HG03135 (cell line): Measurements from ENCODE around the gene ZYG11B.
"Not testable (repeated sequence)": the region's sequence is repeated elsewhere in the genome, so short reads cannot be mapped to it uniquely, and the experiment has no call there.

Experiments used
- ATAC-seq: cut with Tn5 transposase; IDR thresholded peaks from one replicate; pipeline ENCODE4 v1.9.1; 2021; ENCODE audit warnings: mild to moderate bottlenecking, moderate library complexity; ENCODE audit not compliant: unreplicated experiment

Gene ZYG11B

DNA sequence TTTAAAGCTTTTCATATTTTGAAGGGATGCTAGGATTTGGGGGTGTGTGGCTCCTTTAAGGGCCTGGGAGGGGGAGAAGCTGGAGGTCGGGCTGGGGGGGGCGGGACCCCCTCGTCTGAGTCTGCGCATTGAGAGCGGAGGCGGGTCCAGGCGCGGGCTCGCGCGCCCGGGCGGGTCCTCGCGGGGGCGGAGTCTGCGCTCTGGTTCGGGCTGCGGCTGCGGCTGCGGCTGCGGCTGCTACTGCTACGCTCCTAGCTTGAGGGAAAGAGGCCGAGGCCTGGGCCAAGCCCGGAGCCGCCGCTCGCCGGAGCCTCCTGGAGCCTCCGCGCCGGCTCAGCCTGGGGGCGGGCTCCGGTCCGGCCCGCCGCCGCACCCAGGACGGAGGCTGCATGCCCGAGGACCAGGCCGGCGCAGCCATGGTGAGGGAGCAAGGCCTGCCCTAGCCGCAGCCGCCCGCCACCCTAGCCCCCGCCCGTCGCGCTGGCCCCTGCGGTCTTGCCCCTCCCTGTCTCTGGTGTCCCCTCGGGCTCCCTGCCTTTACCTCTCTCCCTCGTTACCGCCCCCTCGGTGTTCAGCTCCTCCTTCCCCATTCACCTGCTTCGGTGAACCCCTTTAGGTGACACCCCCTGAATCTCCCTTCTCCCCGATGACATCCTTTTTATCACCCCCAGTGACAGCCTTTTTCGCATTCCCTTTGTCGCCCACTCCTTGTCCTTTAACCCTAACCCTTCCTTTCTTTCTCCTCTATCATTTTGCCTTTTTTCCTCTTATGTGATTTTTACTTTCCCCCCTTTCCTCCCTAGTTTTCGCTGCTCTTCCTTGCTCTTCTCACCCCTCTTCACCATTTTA lies at the start of gene ZYG11B:
Gene ZYG11B (plus strand): TSS at position 189 of the 849 bp plus-strand sequence. CDS start 201 bp downstream, at position 390.
- peak; percentile 88 for ATAC-seq

DNA sequence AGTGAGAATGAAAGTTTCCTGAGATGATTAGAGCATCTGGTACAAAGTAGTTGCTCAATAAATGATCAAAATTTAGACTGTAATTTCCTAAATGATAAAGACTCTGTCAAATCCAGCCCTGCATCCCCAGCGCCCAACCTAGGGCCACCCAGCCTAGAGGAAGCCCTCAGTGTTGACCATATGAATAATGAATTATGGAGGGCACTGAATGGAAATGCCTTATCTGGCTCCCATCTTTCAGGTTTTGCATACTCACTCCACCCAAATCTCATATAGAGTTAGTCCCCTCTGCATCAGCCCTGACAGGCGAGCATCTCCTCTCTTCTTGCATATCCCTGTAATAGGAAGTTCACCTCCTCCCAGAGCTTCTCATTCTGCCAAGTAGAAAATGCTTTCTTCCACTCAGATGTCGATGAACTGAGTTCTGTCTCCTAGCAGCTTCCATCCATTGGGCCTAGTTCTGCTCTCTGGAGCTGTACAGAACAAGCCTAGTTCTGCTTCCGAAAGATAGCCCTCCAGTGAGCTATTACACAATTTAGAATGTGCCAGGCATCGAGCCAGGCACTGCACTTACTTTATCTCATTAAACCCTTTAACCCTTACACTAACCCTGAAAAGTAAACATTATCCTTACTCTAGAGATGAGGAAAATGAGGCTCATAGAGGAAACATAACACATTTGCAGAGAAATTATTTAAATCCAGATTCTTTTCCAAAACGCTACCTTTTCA lies 49.0 kb upstream of the ZYG11B start:
- ATAC-seq: no peak

DNA sequence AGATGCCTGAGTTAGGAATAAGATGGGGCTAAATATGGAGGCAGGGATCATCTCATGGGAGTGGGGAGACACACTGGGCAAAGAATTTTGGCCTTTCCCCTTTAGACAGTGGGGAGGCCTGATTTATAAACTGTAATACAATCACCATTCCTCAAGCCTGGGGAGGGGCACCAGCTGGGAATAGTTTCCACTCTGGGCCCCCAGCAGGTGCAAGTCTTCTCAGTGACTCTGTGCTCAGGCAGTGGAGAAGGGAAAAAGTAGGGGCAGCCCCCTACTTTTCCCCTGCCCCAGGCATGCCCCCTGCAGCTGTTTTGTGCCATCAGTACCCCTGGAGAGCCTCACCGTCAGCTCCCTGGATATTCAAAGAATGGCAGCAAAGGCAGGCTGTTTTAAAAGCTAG lies 47.2 kb upstream of the ZYG11B start:
- ATAC-seq: no peak

DNA sequence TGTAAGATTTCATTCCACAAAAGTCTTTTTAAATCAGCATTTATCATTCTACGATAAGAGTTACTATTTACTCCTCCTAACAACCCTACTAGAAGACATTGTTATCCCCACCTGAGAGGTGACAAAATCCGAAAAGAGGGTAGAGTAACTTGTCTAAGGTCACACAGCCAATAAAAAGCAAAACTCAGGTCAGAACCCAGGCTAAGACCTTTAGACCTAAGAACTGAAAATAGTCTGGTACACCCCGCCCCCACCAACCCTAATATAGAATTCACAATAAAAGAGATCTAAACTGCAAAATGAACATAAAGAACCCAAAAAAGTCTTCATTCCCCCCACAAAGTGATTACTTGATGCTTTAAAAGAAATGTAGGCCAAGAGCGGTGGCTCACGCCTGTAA lies 46.8 kb upstream of the ZYG11B start:
- ATAC-seq: no peak

DNA sequence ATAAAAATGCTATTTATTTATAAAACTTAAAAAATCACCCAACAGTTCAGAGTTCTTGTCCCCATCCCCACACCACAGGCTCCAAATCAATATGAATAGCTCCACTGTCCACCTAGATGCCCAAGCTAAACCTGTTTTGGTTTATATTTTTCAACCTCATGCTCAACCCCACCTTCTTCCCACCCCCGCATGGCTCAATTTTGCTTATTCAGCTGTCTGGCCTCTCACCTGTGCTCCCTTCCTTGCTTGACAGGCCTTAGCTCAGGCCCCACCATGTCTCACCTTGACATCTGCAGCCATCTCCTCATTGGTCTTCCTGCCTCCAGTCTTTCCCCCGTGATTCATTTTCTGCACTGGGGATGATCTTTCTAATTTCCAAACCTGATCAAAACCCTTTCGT lies 45.9 kb upstream of the ZYG11B start:
- ATAC-seq: no peak

DNA sequence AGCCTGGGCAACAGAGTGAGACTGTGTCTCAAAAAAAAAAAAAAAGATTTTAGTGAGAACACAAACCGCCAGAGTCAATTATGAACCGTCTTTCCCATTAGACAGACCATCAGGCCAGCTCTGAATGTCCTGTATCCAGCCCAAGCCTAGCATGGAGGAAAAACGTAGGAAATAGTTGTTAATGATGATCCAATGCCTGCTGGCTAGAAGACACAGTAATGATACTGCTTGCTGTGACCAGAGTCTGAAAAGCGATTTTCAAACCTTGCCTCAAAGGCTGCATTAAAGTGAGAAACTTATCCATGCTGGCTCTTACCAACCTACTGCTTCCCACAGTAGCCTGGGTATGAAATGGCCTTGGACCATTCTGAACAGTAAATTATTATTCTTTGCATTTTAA lies 45.1 kb upstream of the ZYG11B start:
- ATAC-seq: no peak

DNA sequence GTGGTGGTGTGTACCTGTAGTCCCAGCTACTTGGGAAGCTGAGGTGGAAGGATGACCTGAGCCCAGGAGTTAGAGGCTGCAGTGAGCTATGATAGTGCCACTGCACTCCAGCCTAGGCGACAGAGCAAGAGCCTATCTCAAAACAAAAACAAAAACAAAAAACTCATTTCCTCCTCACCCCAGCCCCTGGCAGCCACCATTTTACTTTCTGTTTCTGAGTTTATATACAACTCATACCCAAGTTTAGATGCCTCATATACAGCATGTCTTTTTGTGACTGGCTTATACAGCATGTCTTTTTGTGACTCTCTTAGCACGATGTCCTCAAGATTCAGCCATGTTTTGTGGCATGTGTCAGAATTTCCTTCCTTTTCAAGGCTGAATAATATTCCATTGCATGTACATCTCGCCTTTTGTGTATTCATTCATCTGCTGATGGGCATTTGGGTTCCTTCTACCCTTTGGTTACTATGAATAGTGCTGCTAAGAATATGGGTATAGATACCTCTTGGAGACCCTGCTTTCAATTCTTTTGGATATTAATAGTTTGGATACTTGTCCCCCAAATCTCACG lies 42.8 kb upstream of the ZYG11B start:
- no peak for ATAC-seq

DNA sequence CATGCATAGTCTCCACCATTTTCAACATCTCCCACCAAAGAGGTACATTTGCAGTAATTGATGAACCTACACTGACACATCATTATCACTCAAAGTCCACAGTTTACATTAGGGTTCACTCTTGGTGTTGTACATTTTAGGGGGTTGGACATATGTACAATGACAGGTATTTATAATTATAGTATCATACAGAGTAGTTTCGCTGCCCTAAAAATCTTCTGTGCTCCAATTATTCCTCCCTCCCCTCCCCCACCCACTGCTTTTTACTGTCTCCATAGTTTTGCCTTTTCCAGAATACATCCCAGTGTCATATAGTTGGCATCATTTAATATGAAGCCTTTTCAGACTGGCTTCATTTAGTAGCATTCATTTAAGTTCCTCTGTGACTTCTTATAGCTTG lies 41.7 kb upstream of the ZYG11B start:
- no peak for ATAC-seq

DNA sequence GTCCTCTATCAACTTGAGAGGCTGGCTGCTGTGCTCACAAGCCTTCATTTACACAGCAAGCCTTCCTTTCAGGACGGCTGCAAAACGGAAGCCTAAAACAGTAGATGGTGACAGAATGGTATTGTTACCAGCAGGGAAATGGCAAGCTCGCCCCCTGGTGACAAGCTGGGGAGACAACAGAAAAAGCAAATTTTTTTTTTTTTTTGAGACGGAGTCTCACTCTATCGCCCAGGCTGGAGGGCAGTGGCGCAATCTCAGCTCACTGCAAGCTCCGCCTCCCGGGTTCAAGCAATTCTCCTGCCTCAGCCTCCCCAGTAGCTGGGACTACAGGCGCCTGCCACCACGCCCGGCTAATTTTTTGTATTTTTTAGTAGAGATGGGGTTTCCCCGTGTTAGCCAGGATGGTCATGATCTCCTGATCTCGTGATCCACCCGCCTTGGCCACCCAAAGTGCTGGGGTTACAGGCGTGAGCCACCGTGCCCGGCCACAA lies 39.9 kb upstream of the ZYG11B start:
- ATAC-seq: peak; percentile 74

DNA sequence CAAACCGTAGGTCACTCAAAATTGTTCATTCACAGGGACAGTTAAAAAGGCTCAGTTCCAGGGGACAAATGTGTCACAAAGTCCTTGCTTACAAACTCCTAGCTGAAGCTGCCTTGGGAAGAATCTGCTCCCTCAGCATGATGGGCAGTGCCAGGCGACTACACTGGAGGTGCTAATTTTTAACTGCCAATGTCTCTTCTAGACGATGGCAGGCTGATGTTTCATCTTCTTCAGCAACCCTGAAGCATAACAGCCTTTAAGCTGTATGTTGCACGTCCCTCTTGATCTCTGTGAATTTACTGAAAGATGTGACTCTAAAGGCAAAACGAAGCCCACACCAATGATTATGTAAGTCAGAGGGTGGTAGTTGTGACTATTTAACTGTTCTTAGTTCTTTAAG lies 39.4 kb upstream of the ZYG11B start:
- ATAC-seq: no peak

DNA sequence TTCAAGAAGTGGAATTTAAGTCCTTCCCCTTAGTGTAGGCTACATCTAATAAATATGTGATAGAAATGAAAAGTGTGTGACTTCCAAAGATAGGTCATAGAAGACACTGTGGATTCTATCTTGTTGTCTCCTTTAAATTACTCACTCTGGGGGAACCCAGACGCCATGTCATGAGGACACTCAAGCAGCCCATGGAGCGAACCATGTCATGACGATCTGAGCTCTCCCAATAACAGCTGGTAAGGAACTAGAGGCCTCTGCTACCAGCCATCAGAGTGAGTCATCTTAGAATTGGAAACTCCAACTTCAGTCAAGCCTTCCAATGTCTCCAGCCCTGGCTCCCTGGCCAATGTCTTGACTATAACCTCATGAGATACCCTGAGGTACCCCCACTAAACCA lies 34.4 kb upstream of the ZYG11B start:
- no peak for ATAC-seq

DNA sequence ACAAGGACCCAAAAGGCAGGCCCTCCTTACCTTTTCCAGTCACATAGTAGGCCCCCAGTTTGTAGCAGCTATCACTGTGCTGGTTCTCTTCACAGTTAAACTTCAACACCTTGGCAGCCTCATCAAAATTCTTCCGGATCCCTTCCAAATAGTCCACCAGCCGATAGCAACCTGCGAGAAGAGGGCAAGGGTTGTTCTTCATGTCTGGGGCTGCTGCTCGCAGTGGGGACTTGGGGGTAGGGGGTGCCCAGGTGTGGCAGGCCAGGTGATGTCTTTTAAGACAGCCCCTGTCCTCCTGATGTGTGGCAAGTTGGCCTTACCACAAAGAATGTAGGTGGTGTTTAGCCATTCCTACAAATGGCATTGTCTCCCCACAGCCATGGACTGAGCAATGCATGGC lies 33.6 kb upstream of the ZYG11B start:
- ATAC-seq: no peak

DNA sequence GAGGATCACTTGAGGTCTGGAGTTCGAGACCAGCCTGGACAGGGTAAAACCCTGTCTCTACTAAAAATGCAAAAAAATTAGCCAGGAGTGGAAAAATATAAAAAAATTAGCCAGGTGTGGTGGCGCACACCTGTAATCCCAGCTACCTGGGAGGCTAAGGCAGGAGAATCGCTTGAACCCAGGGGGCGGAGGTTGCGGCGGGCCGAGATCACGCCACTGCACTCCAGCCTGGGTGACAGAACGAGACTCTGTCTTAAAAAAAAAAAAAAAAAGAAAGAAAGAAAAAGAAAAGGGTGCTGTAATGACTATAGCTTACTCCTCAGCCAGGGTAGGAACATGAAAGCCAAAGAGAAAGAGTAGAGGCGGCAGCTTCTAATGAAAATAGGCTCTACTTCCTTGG lies 32.9 kb upstream of the ZYG11B start:
- ATAC-seq: not testable (repeated sequence)

DNA sequence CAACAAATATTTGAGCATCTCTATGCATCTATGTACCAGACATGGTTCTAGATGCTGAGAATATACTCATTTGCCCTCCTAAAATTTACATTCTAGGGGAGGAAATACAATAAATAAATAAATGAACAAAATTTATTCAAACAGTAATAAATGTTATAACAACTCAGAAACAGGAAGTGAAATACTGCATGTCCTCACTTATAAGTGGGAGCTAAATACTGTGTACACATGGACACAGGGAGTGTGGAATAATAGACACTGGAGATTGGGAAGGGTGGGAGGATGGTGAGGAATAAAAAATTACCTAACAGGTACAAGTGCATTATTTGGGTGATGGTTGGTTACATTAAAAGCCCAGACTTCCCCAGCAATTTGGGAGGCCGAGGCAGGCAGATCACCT lies 32.4 kb upstream of the ZYG11B start:
- no peak for ATAC-seq

DNA sequence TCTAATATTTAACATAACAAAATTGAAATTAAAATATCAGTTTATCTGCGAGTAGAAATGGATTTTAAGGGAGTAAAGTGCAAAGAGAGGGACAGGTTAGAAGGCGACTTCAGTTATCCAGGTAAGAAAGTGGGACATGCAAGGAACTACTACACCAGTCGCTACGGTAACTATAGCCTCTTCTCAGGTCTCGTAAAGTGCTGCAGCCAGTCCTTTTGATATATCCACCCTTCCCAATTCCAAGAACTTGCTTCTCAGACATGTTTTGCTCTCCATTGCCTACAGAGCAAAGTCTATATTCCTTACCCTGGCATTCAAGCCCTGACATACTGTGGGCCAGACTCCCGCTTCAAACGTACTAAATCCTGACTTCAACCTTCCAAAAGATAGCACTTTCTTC lies 30.6 kb upstream of the ZYG11B start:
- ATAC-seq: no peak

DNA sequence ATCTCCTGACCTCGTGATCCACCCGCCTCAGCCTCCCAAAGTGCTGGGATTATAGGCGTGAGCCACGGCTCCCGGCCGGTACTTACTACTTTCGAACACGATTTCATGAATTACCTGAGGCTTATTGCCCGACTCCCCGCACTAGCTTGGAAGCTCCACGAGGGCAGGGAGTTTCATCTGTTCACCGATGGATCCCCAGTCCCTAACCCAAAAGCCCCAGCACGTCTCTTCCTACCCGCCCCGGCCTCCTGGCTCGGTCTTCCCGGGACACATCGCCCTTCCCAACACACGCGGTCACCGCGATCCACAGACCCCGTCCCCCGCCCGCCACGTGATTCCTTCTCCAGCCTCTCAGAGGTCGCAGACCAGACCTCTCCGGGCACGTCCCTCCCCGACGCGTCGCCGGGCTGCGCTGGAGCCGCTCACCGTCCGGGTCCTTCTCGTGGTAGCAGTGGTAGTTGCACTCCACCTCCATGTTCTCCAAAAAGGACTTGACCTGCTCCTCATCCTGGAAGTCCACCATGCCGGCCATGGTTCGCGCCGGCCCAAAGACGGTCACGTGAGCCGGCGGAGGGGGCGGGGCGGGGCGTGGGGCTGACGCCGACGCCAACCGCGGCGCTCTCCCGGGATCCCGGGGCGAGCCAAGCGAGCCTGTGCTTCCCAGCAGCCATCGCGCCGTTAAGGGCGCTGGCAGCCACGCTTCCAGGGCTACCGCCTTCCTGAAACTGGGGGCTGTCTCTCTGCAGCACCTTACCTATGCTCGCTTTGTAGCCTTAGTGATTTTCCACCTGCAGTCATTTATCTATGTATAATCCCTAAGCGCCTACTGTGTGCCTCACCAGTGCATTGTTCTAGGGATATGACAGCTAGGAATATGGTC lies 28.2 kb upstream of the ZYG11B start, which contains the start of gene COA7:
Gene COA7 (minus strand): TSS at position 553 of the 880 bp plus-strand sequence. CDS start 21 bp downstream, at position 532.
- no peak for ATAC-seq

DNA sequence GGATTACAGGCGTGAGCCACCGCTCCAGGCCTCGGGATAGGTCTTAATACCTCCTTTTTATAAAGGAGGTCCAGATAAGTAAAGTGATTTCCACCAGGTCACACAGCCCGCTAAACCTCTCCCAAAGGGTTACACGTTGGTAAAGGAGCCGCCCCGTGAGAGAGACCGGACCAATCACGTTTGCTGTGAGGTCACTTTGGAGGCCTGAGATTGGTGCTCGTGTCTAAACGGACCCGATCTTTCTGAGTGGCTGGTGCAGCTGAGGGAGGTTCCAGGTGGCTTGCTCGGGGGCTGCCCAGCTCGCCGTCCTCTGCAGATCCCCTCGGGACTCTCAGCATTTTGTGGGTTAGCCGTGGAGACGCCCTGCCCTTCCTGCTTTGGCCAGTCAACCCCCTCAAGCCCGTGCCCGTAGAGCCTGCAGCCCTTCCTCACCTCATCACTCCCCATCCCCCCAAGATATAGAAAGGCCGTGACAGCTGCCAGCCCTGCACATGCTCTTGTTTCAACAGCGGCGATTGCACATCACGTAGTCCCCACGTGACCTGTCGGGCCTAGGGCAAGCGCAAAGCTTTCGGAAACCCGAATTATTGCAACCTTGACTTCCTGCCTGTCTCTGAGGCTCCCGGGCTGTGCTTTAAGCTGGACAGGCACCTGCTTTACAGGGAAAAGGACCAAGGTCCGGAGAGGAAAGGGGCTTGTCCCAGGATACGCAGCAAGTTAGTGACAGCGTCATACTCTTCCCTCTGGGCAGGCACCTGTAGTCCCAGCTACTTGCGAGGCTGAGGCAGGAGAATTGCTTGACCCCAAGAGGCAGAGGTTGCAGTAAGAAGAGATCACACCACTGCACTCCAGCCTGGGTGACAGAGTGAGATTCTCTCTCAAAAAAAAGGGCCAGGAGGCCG lies 23.1 kb upstream of the ZYG11B start:
- ATAC-seq: peak; percentile 92

DNA sequence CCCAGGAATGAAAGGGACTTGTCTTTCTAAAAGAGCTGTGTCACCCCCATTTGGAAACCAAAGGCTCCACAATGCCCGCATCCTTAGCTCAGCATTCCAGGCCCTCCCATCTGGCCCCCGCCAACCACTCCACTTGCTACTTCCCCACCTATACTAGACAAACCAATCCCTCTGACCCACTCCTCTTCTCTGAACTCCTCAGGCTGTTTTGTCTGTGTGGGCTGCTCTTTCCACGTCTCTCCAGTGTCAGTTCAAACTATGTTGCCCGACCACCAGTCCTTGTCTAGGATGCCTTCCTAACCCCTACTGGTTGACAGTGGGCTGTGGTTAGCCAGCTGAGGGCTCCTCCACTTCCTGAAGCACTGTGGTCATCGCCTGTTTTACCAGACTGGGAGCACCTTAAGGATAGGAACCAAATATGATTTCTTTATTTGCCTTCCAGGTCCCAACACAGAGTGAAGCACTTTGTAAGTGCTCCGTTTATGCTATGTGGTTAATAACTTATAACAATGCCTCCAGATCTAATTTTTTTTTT lies 20.1 kb upstream of the ZYG11B start:
- ATAC-seq: no peak
